ENCODE measurements around the gene MAPKAPK2. TPM values are rescaled to one million over a fixed set of nuclear protein-coding genes. Genes with fewer than 3 reads are reported as not detected.

Gene MAPKAPK2
- polyA plus RNA-seq, 1 donor (not counting 4 experiments of a cell fraction or from before 2014, with no cell fraction given) = 41.5 TPM

DNA sequence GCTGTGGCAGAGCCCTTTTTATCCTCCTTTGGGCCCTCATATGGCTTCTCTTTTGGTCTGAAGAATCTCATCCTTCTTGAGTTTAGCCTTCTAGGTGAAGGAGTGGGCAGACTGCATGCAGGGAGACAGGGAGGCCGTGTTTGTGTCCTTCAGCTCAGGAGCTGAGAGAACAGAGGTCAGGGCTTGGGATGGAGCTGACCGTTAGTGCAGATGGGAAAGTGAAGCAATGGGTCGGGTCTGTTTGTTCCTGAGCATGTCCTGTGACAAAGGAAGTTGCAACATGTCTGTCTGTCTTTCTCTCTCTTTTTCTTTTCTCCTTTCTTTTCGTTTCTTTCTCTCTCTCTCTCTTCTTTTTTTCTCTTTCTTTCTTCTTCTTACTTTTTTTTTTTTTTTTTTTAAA lies 14.9 kb downstream of the MAPKAPK2 start:
- dilution Hi-C loops (cut with MboI; ENCODE audit: extremely low pct_ligation_motif_present, low sequenced_read_pairs) = no loop called here
- no peaks in the 10 kb centered on the region for H3K9me1 ChIP-seq (ENCODE audit: control insufficient read depth, extremely low read depth, insufficient read depth, low read length)
- no peak overlapping the region for H3K27ac ChIP-seq (ENCODE audit: control insufficient read depth, insufficient read depth, low read length)
- peaks cover 97% of the 10 kb centered on the region for H3K79me2 ChIP-seq (ENCODE audit: control insufficient read depth, insufficient read depth, low read length)
- H3K9me3 ChIP-seq (ENCODE audit: control insufficient read depth, low read depth, low read length) = no peaks in the 10 kb centered on the region
- FAIRE-seq = no peak
- H4K20me1 ChIP-seq (ENCODE audit: control insufficient read depth, extremely low read depth, insufficient read depth, low read length) = peaks cover 33% of the 10 kb centered on the region
- no peak for DNase-seq (ENCODE audit: low read depth, low spot score)
- TF ChIP-seq, protein P1, sequence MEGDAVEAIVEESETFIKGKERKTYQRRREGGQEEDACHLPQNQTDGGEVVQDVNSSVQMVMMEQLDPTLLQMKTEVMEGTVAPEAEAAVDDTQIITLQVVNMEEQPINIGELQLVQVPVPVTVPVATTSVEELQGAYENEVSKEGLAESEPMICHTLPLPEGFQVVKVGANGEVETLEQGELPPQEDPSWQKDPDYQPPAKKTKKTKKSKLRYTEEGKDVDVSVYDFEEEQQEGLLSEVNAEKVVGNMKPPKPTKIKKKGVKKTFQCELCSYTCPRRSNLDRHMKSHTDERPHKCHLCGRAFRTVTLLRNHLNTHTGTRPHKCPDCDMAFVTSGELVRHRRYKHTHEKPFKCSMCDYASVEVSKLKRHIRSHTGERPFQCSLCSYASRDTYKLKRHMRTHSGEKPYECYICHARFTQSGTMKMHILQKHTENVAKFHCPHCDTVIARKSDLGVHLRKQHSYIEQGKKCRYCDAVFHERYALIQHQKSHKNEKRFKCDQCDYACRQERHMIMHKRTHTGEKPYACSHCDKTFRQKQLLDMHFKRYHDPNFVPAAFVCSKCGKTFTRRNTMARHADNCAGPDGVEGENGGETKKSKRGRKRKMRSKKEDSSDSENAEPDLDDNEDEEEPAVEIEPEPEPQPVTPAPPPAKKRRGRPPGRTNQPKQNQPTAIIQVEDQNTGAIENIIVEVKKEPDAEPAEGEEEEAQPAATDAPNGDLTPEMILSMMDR (optimal IDR thresholded peaks at IDR 0.05 in 1 of 3, IDR thresholded peaks at IDR 0.05 in 1 of 3, conservative IDR thresholded peaks at IDR 0.05 in 1 of 3; ENCODE audit: extremely low read depth in 1 of 3, insufficient read depth in 2 of 3, low read length in 3 of 3) = no peak
- no peak for TF ChIP-seq EZH2 (IDR thresholded peaks at IDR 0.05; ENCODE audit: low read length)
- peaks cover 13% of the 10 kb centered on the region for H3K4me1 ChIP-seq (ENCODE audit: control insufficient read depth, extremely low read depth, insufficient read depth, low read length)
- no peak overlapping the region for H3K4me2 ChIP-seq (ENCODE audit: control insufficient read depth, extremely low read depth, insufficient read depth, low read depth, low read length)
- H3K4me3 ChIP-seq (ENCODE audit: control insufficient read depth in 2 of 3, extremely low read depth in 1 of 3, insufficient read depth in 2 of 3, low read depth in 1 of 3, low read length in 3 of 3) = no peak overlapping the region
- H3K27me3 ChIP-seq (ENCODE audit: control insufficient read depth, extremely low read depth, insufficient read depth, low read length) = no peaks in the 10 kb centered on the region
- no peak overlapping the region for H2AFZ ChIP-seq (ENCODE audit: control insufficient read depth, low read length)
- no peak overlapping the region for H3K9ac ChIP-seq (ENCODE audit: control insufficient read depth, extremely low read depth, insufficient read depth, low read length)
- H3K36me3 ChIP-seq (ENCODE audit: control insufficient read depth in 2 of 2, extremely low read depth in 1 of 2, insufficient read depth in 2 of 2, low read length in 2 of 2) = peaks cover 4 to 6% of the 10 kb centered on the region in 2 experiments

DNA sequence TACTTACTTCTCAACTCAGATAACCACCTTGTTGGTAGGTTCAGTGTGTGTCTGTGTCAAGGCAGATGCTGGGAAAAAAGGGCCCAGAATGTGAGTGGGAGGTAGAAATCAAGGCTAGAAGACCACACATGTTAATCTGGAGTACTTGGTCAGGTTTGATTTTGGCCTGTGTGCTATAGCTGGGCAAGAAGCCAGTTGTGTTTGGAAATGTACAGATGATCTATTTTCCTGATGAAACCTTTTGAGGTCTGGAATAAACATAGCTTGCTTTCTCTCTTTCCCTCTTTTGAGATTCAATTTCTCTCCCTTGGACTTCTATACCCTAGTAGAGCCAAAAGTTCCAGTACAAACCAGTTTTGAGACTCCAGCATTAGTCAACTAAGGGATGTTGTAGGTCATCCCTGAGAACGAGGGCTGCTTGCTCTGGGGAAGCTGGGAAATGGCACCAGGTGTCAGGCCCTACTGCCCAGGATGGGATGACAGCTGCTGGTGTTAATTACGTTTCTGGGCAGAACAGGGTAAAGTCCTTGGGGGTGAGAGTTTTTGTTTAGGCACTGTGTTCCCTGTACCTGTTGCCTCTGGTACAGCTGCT lies 15.8 kb downstream of the MAPKAPK2 start:
- H3K4me3 ChIP-seq (ENCODE audit: control insufficient read depth in 2 of 3, extremely low read depth in 1 of 3, insufficient read depth in 2 of 3, low read depth in 1 of 3, low read length in 3 of 3) = no peak overlapping the region
- H3K9me3 ChIP-seq (ENCODE audit: control insufficient read depth, low read depth, low read length) = no peaks in the 10 kb centered on the region
- no peaks in the 10 kb centered on the region for H3K27me3 ChIP-seq (ENCODE audit: control insufficient read depth, extremely low read depth, insufficient read depth, low read length)
- H3K9me1 ChIP-seq (ENCODE audit: control insufficient read depth, extremely low read depth, insufficient read depth, low read length) = no peaks in the 10 kb centered on the region
- H3K9ac ChIP-seq (ENCODE audit: control insufficient read depth, extremely low read depth, insufficient read depth, low read length) = no peak overlapping the region
- no peak for DNase-seq (ENCODE audit: low read depth, low spot score)
- H2AFZ ChIP-seq (ENCODE audit: control insufficient read depth, low read length) = no peak overlapping the region
- H3K79me2 ChIP-seq (ENCODE audit: control insufficient read depth, insufficient read depth, low read length) = peaks cover 96% of the 10 kb centered on the region
- H4K20me1 ChIP-seq (ENCODE audit: control insufficient read depth, extremely low read depth, insufficient read depth, low read length) = peaks cover 35% of the 10 kb centered on the region
- peaks cover 4% of the 10 kb centered on the region in 2 experiments for H3K36me3 ChIP-seq (ENCODE audit: control insufficient read depth in 2 of 2, extremely low read depth in 1 of 2, insufficient read depth in 2 of 2, low read length in 2 of 2)
- TF ChIP-seq, protein P1 (optimal IDR thresholded peaks at IDR 0.05 in 1 of 3, IDR thresholded peaks at IDR 0.05 in 1 of 3, conservative IDR thresholded peaks at IDR 0.05 in 1 of 3; ENCODE audit: extremely low read depth in 1 of 3, insufficient read depth in 2 of 3, low read length in 3 of 3) = no peak
- TF ChIP-seq EZH2 (IDR thresholded peaks at IDR 0.05; ENCODE audit: low read length) = no peak
- H3K27ac ChIP-seq (ENCODE audit: control insufficient read depth, insufficient read depth, low read length) = no peak overlapping the region
- dilution Hi-C loops (cut with MboI; ENCODE audit: extremely low pct_ligation_motif_present, low sequenced_read_pairs) = no loop called here
- H3K4me2 ChIP-seq (ENCODE audit: control insufficient read depth, extremely low read depth, insufficient read depth, low read depth, low read length) = no peak overlapping the region
- peaks cover 22% of the 10 kb centered on the region for H3K4me1 ChIP-seq (ENCODE audit: control insufficient read depth, extremely low read depth, insufficient read depth, low read length)
- no peak for FAIRE-seq
